H7 (cell line): Measurements from ENCODE around the gene MVD. TPM values are rescaled to one million over a fixed set of nuclear protein-coding genes. Genes with fewer than 3 reads are reported as not detected.

Source experiments
- DNase-seq: peaks from one replicate; pipeline ENCODE4 v3.0.0; 2012
- H3K27me3 ChIP-seq: 2 replicates; pipeline ENCODE4 v1.6.0; 2011; ENCODE audit warnings: mild to moderate bottlenecking, low read length; ENCODE audit not compliant: control insufficient read depth, insufficient read depth
- H3K36me3 ChIP-seq: replicated peaks from 2 replicates; pipeline ENCODE4 v1.5.1; 2011; ENCODE audit warnings: low read length; ENCODE audit not compliant: control insufficient read depth, insufficient read depth
- H3K4me3 ChIP-seq: 2 replicates; pipeline ENCODE4 v1.5.1; 2011; ENCODE audit warnings: low read depth, mild to moderate bottlenecking, control low read depth, low read length, moderate library complexity; ENCODE audit not compliant: insufficient read depth
- total RNA-seq: library from RNA; depleted of rRNA; stranded (reverse); fragments of >200 nt; shearing (Covaris generic); gene quantifications from 2 replicates; pipeline ENCODE4 v1.2.3, GENCODE V29; 2014

MVD gene
- total RNA-seq, 1 experiment from 2014 or later: 98.8 TPM

GRCh38 chr16:88638323-88639230 lies 24.3 kb downstream of the MVD start, which contains the start of gene IL17C:
Gene IL17C (plus strand): TSS chr16:88638572. CDS start chr16:88638642, 70 bp downstream.
- DNase-seq: peak; percentile 89
- peaks cover 10% of the 10 kb centered on the region for H3K27me3 ChIP-seq

GRCh38 chr16:88636488-88637265 lies 26.2 kb downstream of the MVD start:
- H3K4me3 ChIP-seq: no peak overlapping the region
- H3K27me3 ChIP-seq: peaks cover 10% of the 10 kb centered on the region
- DNase-seq: no peak
- no peaks in the 10 kb centered on the region; the same call in 1 of the 2 replicates for H3K36me3 ChIP-seq

More at GRCh38 chr16:88638323-88639230, 24.3 kb downstream of the MVD start, which contains the start of gene IL17C:
- Histone ChIP-seq H3K4me3 (no peak within 1 kb of the TSS), H3K36me3 (no peaks in the 10 kb centered on the region)

GRCh38 chr16:88635671-88636319 lies 27.1 kb downstream of the MVD start:
- Histone ChIP-seq H3K27me3 (peaks cover 10% of the 10 kb centered on the region), H3K36me3 (no peaks in the 10 kb centered on the region; the same call in 1 of the 2 replicates), H3K4me3 (no peak overlapping the region)
- DNase-seq: peak; percentile 82

- Histone ChIP-seq H3K27me3 (peaks cover 10% of the 10 kb centered on the region), H3K36me3 (peaks cover 2% of the 10 kb centered on the region), H3K4me3 (peak overlapping the region; percentile 59)
- DNase-seq: peak; percentile 80
Measured at GRCh38 chr16:88634994-88635670, 27.8 kb downstream of the MVD start.

GRCh38 chr16:88634141-88634993 lies 28.5 kb downstream of the MVD start:
- DNase-seq: peak; percentile 98
- Histone ChIP-seq H3K4me3 (peak overlapping the region; percentile 59), H3K36me3 (peaks cover 8% of the 10 kb centered on the region), H3K27me3 (peaks cover 7% of the 10 kb centered on the region)

GRCh38 chr16:88633684-88634140 lies 29.2 kb downstream of the MVD start:
- peak; percentile 94 for DNase-seq
- Histone ChIP-seq H3K4me3 (peak overlapping the region; percentile 59), H3K36me3 (peaks cover 8% of the 10 kb centered on the region), H3K27me3 (peaks cover 7% of the 10 kb centered on the region)

GRCh38 chr16:88632587-88632930 lies 30.3 kb downstream of the MVD start:
- peaks cover 7% of the 10 kb centered on the region for H3K27me3 ChIP-seq
- DNase-seq: no peak
- H3K4me3 ChIP-seq: no peak overlapping the region
- H3K36me3 ChIP-seq: peaks cover 11% of the 10 kb centered on the region

- H3K4me3 ChIP-seq: no peak overlapping the region
- DNase-seq: no peak
- peaks cover 7% of the 10 kb centered on the region for H3K27me3 ChIP-seq
- H3K36me3 ChIP-seq: peaks cover 11% of the 10 kb centered on the region
Measured at GRCh38 chr16:88631920-88632586, 30.8 kb downstream of the MVD start.

GRCh38 chr16:88631384-88631783 lies 31.5 kb downstream of the MVD start:
- no peak for DNase-seq
- H3K36me3 ChIP-seq: peaks cover 12% of the 10 kb centered on the region
- peaks cover 7% of the 10 kb centered on the region for H3K27me3 ChIP-seq
- no peak overlapping the region for H3K4me3 ChIP-seq

- peaks cover 14% of the 10 kb centered on the region for H3K36me3 ChIP-seq
- no peak for DNase-seq
- no peak overlapping the region for H3K4me3 ChIP-seq
- H3K27me3 ChIP-seq: peaks cover 6% of the 10 kb centered on the region
Measured at GRCh38 chr16:88630941-88631340, 31.9 kb downstream of the MVD start.

GRCh38 chr16:88630433-88630832 lies 32.5 kb downstream of the MVD start:
- Histone ChIP-seq H3K36me3 (peaks cover 14% of the 10 kb centered on the region), H3K27me3 (peaks cover 6% of the 10 kb centered on the region), H3K4me3 (no peak overlapping the region)
- DNase-seq: no peak

- no peak for DNase-seq
- Histone ChIP-seq H3K27me3 (peaks cover under 1% of the 10 kb centered on the region; the same call in 1 of the 2 replicates), H3K4me3 (no peak overlapping the region), H3K36me3 (peaks cover 14% of the 10 kb centered on the region)
Measured at GRCh38 chr16:88629835-88630234, 33.1 kb downstream of the MVD start.

GRCh38 chr16:88628512-88628974 lies 34.3 kb downstream of the MVD start:
- H3K36me3 ChIP-seq: peaks cover 15% of the 10 kb centered on the region
- no peaks in the 10 kb centered on the region for H3K27me3 ChIP-seq
- DNase-seq: peak; percentile 95
- H3K4me3 ChIP-seq: no peak overlapping the region
